Epithelial cell of proximal tubule (primary cell): Measurements from ENCODE around the gene SERGEF. TPM values are rescaled to one million over a fixed set of nuclear protein-coding genes. Genes with fewer than 3 reads are reported as not detected.

Experiments
- DNase-seq: peaks from one replicate; pipeline ENCODE4 v3.0.0-alpha.2; 2011; ENCODE audit warnings: low read depth
- H3K4me3 ChIP-seq: 2 replicates; pipeline ENCODE4 v1.5.1; 2011; ENCODE audit warnings: low read depth, mild to moderate bottlenecking, low read length
- total RNA-seq: library from RNA; depleted of rRNA; stranded (reverse); fragments of >200 nt; gene quantifications from 2 replicates; pipeline ENCODE4 v1.2.3, GENCODE V29; 2015
- TF ChIP-seq, protein P1 (sequence below): conservative IDR thresholded peaks from 2 replicates; pipeline ENCODE4 v1.5.1; 2012; ENCODE audit warnings: low read depth, mild to moderate bottlenecking, low read length

SERGEF gene
- total RNA-seq, 1 donor from 2014 or later = 30.6 TPM

DNA sequence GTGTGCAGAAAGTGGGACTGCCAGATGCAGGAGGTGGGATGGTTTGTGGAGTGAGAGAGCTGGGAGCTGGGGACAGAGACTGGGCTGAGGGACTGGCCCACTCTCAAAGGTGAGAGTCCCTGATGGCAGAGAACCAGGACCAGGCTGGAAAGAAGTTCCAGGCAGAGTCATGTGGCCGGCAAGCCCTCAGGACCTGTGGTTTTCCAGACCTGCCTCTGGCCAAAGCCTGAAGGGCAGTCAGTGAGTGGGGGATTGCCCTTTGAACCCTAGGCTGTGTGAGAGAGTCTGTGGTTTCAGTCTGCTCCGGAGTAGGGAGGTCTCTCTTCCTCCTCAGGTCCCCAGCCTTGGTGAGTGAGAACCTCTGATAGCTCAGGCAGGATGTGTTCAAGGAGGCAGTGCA lies 261.3 kb downstream of the SERGEF start:
- no peak for DNase-seq
- TF ChIP-seq, protein P1, sequence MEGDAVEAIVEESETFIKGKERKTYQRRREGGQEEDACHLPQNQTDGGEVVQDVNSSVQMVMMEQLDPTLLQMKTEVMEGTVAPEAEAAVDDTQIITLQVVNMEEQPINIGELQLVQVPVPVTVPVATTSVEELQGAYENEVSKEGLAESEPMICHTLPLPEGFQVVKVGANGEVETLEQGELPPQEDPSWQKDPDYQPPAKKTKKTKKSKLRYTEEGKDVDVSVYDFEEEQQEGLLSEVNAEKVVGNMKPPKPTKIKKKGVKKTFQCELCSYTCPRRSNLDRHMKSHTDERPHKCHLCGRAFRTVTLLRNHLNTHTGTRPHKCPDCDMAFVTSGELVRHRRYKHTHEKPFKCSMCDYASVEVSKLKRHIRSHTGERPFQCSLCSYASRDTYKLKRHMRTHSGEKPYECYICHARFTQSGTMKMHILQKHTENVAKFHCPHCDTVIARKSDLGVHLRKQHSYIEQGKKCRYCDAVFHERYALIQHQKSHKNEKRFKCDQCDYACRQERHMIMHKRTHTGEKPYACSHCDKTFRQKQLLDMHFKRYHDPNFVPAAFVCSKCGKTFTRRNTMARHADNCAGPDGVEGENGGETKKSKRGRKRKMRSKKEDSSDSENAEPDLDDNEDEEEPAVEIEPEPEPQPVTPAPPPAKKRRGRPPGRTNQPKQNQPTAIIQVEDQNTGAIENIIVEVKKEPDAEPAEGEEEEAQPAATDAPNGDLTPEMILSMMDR = no peak
- no peak overlapping the region for H3K4me3 ChIP-seq

DNA sequence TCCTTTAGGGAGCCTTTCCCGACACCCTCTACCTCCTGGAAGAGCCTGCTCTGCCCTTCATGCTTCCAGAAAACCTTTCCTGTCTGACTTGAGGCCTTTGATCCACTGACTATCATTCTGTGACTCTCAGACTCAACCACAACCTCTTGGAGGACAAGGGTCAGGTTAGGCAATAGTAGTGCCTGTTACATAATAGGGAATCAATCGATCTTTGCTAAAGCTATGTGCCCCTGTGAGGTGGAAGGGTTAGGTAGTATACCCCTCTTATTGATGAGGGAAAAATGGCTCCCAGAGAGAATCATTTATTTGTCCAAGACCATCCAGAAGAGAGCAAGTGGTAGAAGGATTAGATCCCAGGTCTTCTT lies 262.1 kb downstream of the SERGEF start:
- TF ChIP-seq, protein P1 = no peak
- H3K4me3 ChIP-seq = no peak overlapping the region
- no peak for DNase-seq

DNA sequence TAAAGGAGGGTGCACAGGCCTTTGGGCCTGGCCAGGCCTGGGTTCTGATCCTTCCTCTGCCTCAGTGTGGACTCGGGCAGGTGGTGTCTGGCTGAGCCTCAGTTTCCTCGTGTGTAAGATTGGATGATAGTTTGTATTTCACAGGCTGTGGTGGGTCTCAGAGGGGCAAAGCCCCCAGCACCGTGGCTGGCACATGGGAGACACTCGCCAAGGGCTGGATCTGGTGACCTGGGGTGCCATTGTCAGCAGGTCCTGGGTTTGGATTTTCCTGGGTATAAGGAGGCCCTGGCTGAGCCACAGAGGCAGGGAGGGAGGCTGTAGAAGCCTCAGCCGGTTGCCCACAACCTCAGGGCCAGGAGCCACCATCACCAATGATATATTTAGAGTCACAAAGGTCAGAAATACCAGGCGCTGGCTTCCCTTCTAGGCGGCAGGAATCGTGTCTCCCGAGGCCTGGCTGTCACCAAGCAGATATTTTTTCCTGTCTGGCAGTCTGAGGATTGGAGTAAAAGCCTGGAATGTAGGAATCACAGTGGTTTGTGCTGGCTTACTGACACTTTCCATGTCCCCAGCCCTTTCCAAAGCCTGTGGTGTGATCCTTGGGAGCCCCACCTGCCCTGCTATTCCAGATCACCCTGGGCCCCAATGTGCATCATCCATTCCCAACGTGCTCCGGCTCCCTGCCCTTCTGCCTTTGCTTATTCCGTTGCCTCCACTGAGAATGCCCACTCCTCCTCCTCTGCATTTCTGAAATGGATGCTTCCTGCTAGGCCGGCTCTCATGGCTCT lies 262.6 kb downstream of the SERGEF start:
- no peak for DNase-seq
- H3K4me3 ChIP-seq = no peak overlapping the region
- TF ChIP-seq, protein P1 = no peak

DNA sequence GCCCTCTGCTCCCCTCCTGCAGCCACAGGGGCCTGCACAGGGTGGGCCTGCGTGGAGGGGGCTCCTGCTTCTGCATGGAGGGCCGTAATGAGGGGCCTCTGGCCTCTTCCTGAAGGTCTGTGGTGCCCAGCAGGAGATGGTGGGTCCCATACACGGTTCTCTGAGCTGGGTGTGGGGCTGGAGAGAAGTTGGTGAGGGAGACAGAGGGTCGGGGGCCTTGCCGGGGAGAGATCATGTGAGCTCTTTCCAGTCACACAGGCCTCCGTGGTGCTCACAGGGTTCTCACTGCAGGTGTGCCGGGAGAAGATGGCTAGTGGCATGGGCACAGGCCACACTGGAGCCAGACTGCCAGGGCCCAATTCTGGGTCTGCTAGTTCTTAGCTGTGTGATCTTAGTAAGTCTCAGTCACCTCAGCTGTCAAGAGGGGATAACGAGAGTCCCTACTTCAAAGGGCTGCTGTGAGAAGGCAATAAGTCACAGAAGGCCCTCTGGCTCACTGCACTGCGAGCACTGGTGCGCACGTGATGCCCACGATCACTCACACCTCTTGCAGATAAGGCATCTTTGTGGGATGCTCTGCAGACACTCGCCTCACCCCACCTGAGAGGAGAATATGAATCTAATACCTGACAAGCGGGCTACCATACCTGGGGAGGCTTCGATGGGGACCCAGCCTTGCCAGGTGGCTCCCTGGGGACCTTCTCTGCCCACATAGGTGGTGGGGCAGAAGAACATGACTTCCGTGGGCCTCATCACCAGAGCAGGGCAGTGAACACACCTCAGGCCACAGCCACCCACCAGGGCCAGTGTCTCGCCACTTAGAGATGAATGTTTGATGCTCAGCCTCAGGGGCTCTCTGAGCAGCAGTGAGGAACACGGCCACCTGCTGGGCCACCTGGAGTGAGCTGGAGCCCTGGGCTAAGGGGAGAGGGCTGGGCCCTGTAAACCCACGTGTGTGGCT lies 263.8 kb downstream of the SERGEF start:
- no peak overlapping the region for H3K4me3 ChIP-seq
- DNase-seq = no peak
- TF ChIP-seq, protein P1 = no peak

DNA sequence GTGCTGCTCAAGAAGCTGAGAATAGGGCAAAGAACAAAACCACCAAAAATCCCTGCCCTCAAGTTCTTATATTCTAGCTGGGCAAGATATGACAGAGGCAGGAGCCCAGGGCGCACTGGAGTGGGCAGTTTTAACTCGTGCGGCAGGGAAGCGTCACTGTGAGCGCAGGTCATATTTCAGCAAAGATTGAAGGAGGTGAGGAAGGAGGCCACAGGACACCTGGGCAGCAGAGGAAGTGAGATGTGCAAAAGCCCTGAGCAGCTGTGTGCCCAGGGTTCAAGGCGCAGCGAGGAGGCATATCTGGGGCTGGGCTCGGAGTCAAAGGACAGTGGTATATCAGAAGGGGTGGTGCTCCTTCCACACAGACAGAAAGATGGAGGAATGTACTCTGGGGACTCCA lies 264.8 kb downstream of the SERGEF start:
- no peak for DNase-seq
- H3K4me3 ChIP-seq = no peak overlapping the region
- TF ChIP-seq, protein P1 = no peak

DNA sequence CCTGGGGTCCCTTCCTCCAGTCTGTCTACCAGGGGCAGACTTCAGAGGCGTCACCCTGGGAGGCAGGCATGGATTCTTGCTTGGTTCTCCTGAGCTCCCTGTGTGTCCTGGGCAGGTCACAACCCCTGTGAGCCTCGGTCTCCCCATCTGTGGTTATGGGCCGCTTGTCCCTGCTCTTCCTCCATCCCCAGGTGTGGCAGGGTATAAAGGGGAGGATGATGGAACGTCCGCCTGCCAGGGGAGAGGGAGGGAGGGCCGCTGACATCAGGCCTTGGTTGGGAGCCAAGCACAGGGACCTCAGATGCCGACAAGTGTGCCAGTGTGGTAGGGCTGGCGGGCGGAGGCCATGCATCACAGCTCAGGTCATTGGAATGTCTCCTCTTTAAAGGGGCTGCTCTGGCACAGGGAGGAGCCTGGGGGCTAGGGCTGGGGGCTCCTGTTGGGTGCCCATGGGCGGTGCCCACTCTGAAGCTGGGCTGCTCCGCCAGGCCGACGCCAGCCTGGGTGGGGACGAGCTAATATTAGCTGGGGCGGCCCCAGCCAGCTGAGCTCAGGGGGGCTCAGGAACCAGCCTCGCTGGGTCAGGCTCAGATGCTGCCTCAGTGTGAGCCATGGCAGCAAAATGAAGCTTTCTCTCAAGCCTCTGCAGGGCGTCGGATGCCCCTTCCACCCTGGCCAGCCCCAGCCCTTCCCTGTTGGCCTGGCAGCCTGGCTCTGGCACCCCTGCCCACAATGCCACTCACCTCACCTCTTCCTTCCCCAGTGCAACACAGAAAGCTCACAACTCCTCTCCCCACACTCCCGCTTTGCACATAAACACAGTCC lies 265.5 kb downstream of the SERGEF start:
- no peak for DNase-seq
- TF ChIP-seq, protein P1 = no peak
- H3K4me3 ChIP-seq = no peak overlapping the region
